Stomach (tissue), 4 donors: ENCODE measurements around the gene PIEZO2.

Source experiments
- CTCF ChIP-seq, 7 experiments: fragments of 450-650 bp in 4 of 7; fragments of 200-600 bp in 3 of 7; sonication (generic) in 3 of 7; IDR thresholded peaks; one replicate each; pipeline ENCODE4 v1.5.1; 2016 to 2019; ENCODE audit warnings: antibody characterized with exemption in 7 of 7, control low read depth in 2 of 7, mild to moderate bottlenecking in 1 of 7
- POLR2A ChIP-seq, 4 donors: fragments of 450-650 bp; IDR thresholded peaks; one replicate each; pipeline ENCODE4 v1.6.1; 2016; ENCODE audit warnings: antibody characterized with exemption in 4 of 4, control low read depth in 2 of 4, mild to moderate bottlenecking in 1 of 4, moderate library complexity in 1 of 4
- POLR2AphosphoS5 ChIP-seq, 3 donors: sonication (generic); formaldehyde crosslinking; IDR thresholded peaks; one replicate each; pipeline ENCODE4 v1.6.1; 2016; ENCODE audit warnings: antibody characterized with exemption in 3 of 3

- no peak for TF ChIP-seq POLR2A (IDR thresholded peaks at IDR 0.05)
- no peak for TF ChIP-seq CTCF (IDR thresholded peaks at IDR 0.05)
- no peak for TF ChIP-seq POLR2AphosphoS5 (IDR thresholded peaks at IDR 0.05)
These were observed 405.6 kb downstream of the PIEZO2 start for GRCh38 chr18:10743766-10744165.
